OCI-LY7 (cell line): Measurements from ENCODE around the gene RCAN3. TPM values are rescaled to one million over a fixed set of nuclear protein-coding genes. Genes with fewer than 3 reads are reported as not detected.
A peak's percentile ranks its signal among the peaks of the same experiment; 100 is the strongest.

Experiments
- BruUV-seq: library from RNA; stranded (reverse); fragments of 400-500 nt; replicated peaks from 2 replicates; lab custom pipeline; 2021; lab: Mats Ljungman, UMichigan
- CTCF ChIA-PET: fragments of 300-600 bp; sonication (Branson Sonifier 250); formaldehyde crosslinking; loops from one replicate; lab custom pipeline; 2022; ENCODE audit warnings: antibody characterized with exemption; ENCODE audit not compliant: unreplicated experiment; lab: Charles Lee
- POLR2A ChIA-PET: fragments of 300-600 bp; sonication (Branson Sonifier 250); formaldehyde crosslinking; loops from one replicate; lab custom pipeline; 2022; ENCODE audit warnings: antibody characterized with exemption; lab: Charles Lee
- DNase-seq: peaks from one replicate; pipeline ENCODE4 v3.0.0-alpha.2; 2015; ENCODE audit warnings: low spot score
- H2AFZ ChIP-seq: fragments of 200-600 bp; sonication (generic), shearing (Covaris generic); 2 replicates; pipeline ENCODE4 v1.6.1; 2014; ENCODE audit warnings: mild to moderate bottlenecking, antibody characterized with exemption, low read length, moderate library complexity
- H3K27ac ChIP-seq: fragments of 200-600 bp; sonication (generic); 2 replicates; pipeline ENCODE4 v1.5.1; 2014; ENCODE audit warnings: mixed run types, low read depth, mild to moderate bottlenecking, moderate library complexity, low read length, inconsistent platforms; ENCODE audit not compliant: poor library complexity, severe bottlenecking
- H3K36me3 ChIP-seq: fragments of 200-600 bp; sonication (generic); 2 replicates; pipeline ENCODE4 v1.6.1; 2014; ENCODE audit warnings: mild to moderate bottlenecking, antibody characterized with exemption, low read length, moderate library complexity, mixed read lengths; ENCODE audit not compliant: insufficient read depth
- H3K4me1 ChIP-seq: fragments of 200-600 bp; sonication (generic); 2 replicates; pipeline ENCODE4 v1.5.1; 2014; ENCODE audit warnings: mild to moderate bottlenecking, low read length; ENCODE audit not compliant: insufficient read depth, poor library complexity, severe bottlenecking
- H3K4me2 ChIP-seq: fragments of 200-600 bp; sonication (generic); 2 replicates; pipeline ENCODE4 v1.6.1; 2014; ENCODE audit warnings: mild to moderate bottlenecking, low read length
- H3K4me3 ChIP-seq: fragments of 200-600 bp; sonication (generic); 2 replicates; pipeline ENCODE4 v1.5.1; 2014; ENCODE audit warnings: mild to moderate bottlenecking, low read depth, low read length; ENCODE audit not compliant: poor library complexity, severe bottlenecking
- H3K79me2 ChIP-seq: fragments of 200-600 bp; sonication (generic); 2 replicates; pipeline ENCODE4 v1.6.1; 2016; ENCODE audit warnings: low read depth, mild to moderate bottlenecking, low read length, moderate library complexity, mixed read lengths; ENCODE audit not compliant: insufficient read depth
- H3K9me2 ChIP-seq: fragments of 200-600 bp; sonication (generic); 2 replicates; pipeline ENCODE4 v1.6.1; 2016; ENCODE audit warnings: mild to moderate bottlenecking, low read length, mixed read lengths; ENCODE audit not compliant: insufficient read depth
- H3K9me3 ChIP-seq: fragments of 200-600 bp; sonication (generic); 2 replicates; pipeline ENCODE4 v1.6.1; 2014; ENCODE audit warnings: mild to moderate bottlenecking, mixed run types, low read length, mixed read lengths
- H4K20me1 ChIP-seq: fragments of 200-600 bp; sonication (generic); 2 replicates; pipeline ENCODE4 v1.6.1; 2014; ENCODE audit warnings: mild to moderate bottlenecking, antibody characterized with exemption, low read length, moderate library complexity, mixed read lengths; ENCODE audit not compliant: insufficient read depth
- CTCF ChIP-seq: fragments of 200-600 bp; sonication (generic); conservative IDR thresholded peaks from 2 replicates; pipeline ENCODE4 v1.5.1; 2014; ENCODE audit warnings: mild to moderate bottlenecking, antibody characterized with exemption, low read length, moderate library complexity, mixed read lengths
- EZH2phosphoT487 ChIP-seq: fragments of 200-600 bp; sonication (generic); IDR thresholded peaks from 2 replicates; pipeline ENCODE4 v1.6.1; 2018; ENCODE audit warnings: low read depth, borderline replicate concordance, mild to moderate bottlenecking, mixed run types, antibody characterized with exemption, low read length, moderate library complexity, mixed read lengths
- intact Hi-C: fragments of 100-400 bp; cut with micrococcal nuclease; formaldehyde crosslinking; loops from one replicate; pipeline ENCODE4 v1.10.0; 2022; ENCODE audit not compliant: unreplicated experiment
- total RNA-seq, 2 experiments: library from RNA; depleted of rRNA in 1 of 2; stranded (reverse); fragments of >200 nt in 1 of 2; shearing (Covaris generic) in 1 of 2; gene quantifications; 2 replicates each; pipeline ENCODE4 v1.2.3, GENCODE V29; 2014 to 2022

Gene RCAN3
- total RNA-seq, 2 experiments from 2014 or later, result 13.0 to 47.8 TPM

GRCh38 chr1:24483441-24483840, 19.2 kb upstream of the RCAN3 start:
- CTCF ChIA-PET, result no interaction called here
- Histone ChIP-seq H3K36me3 (no peaks in the 10 kb centered on the region), H2AFZ (no peak overlapping the region), H3K27ac (no peak overlapping the region), H3K4me2 (no peak overlapping the region), H3K9me3 (no peaks in the 10 kb centered on the region), H3K4me1 (peaks cover 38% of the 10 kb centered on the region), H4K20me1 (no peaks in the 10 kb centered on the region), H3K4me3 (no peak overlapping the region), H3K79me2 (no peaks in the 10 kb centered on the region), H3K9me2 (no peaks in the 10 kb centered on the region)
- DNase-seq, result no peak
- intact Hi-C loops, result loop anchor here (2.0 to 5.0 kb wide), 2 partner anchors 19 to 66 kb away; partner anchors contain the start of genes NIPAL3 and RCAN3
- POLR2A ChIA-PET, result interaction anchor here (0.8 to 3.9 kb wide), 2 partner anchors 17 to 22 kb away, joined by 5 to 29 read pairs; partner anchors contain the start of gene RCAN3
- no TSS peak for BruUV-seq
- no peak for TF ChIP-seq CTCF
- TF ChIP-seq EZH2phosphoT487, result no peak

GRCh38 chr1:24484199-24484598, 18.4 kb upstream of the RCAN3 start:
- no peak for DNase-seq
- H3K36me3 ChIP-seq, result no peaks in the 10 kb centered on the region
- no TSS peak for BruUV-seq
- H3K27ac ChIP-seq, result no peak overlapping the region
- H3K4me3 ChIP-seq, result no peak overlapping the region
- POLR2A ChIA-PET, result interaction anchor here (0.9 to 3.9 kb wide), 3 partner anchors 17 to 665 kb away, joined by 3 to 29 read pairs (median 3); partner anchors contain the start of gene RCAN3
- peaks cover 5% of the 10 kb centered on the region; the same call in 1 of the 2 replicates for H3K9me3 ChIP-seq
- H3K79me2 ChIP-seq, result no peaks in the 10 kb centered on the region
- no peaks in the 10 kb centered on the region for H3K9me2 ChIP-seq
- H3K4me1 ChIP-seq, result peaks cover 38% of the 10 kb centered on the region
- intact Hi-C loops, result loop anchor here (5.0 kb wide), 1 partner anchor 67 kb away; the partner anchor contains the start of gene NIPAL3
- CTCF ChIA-PET, result no interaction called here
- H3K4me2 ChIP-seq, result no peak overlapping the region
- H4K20me1 ChIP-seq, result no peaks in the 10 kb centered on the region
- H2AFZ ChIP-seq, result no peak overlapping the region
- TF ChIP-seq CTCF, result no peak
- TF ChIP-seq EZH2phosphoT487, result no peak

GRCh38 chr1:24486331-24487065, 16.1 kb upstream of the RCAN3 start:
- H3K27ac ChIP-seq, result peak overlapping the region; percentile 20
- ChIA-PET POLR2A (interaction anchor here (0.7 to 1.2 kb wide), 6 partner anchors 9 to 61 kb away, joined by 3 to 7 read pairs (median 4); partner anchors contain the start of gene RCAN3), CTCF (interaction anchor here (0.7 to 1.2 kb wide), 3 partner anchors 15 to 442 kb away, joined by 3 read pairs; no protein-coding TSS in a partner anchor)
- no peak overlapping the region for H3K4me3 ChIP-seq
- intact Hi-C loops, result no loop called here
- H3K36me3 ChIP-seq, result no peaks in the 10 kb centered on the region
- H3K4me2 ChIP-seq, result peak overlapping the region; percentile 59
- DNase-seq, result peak; percentile 57
- H3K9me2 ChIP-seq, result no peaks in the 10 kb centered on the region
- TF ChIP-seq CTCF, result no peak
- no peak for TF ChIP-seq EZH2phosphoT487
- H3K79me2 ChIP-seq, result no peaks in the 10 kb centered on the region
- BruUV-seq, result no TSS peak
- H4K20me1 ChIP-seq, result no peaks in the 10 kb centered on the region
- peaks cover 11% of the 10 kb centered on the region; the same call in 1 of the 2 replicates for H3K9me3 ChIP-seq
- H2AFZ ChIP-seq, result peak overlapping the region; percentile 85
- peaks cover 24% of the 10 kb centered on the region for H3K4me1 ChIP-seq
